Breast epithelium (tissue), 3 donors: ENCODE results near the gene GOLGB1.

ENCODE experiments used
- POLR2A ChIP-seq: fragments of 450-650 bp; IDR thresholded peaks from one replicate; pipeline ENCODE4 v1.6.1; 2016; ENCODE audit warnings: antibody characterized with exemption, mild to moderate bottlenecking, moderate library complexity
- TF ChIP-seq, protein P1 (sequence below), 3 donors: fragments of 450-650 bp; IDR thresholded peaks; one replicate each; pipeline ENCODE4 v1.5.1; 2016 to 2017; ENCODE audit warnings: antibody characterized with exemption in 3 of 3, mild to moderate bottlenecking in 3 of 3, moderate library complexity in 3 of 3

DNA sequence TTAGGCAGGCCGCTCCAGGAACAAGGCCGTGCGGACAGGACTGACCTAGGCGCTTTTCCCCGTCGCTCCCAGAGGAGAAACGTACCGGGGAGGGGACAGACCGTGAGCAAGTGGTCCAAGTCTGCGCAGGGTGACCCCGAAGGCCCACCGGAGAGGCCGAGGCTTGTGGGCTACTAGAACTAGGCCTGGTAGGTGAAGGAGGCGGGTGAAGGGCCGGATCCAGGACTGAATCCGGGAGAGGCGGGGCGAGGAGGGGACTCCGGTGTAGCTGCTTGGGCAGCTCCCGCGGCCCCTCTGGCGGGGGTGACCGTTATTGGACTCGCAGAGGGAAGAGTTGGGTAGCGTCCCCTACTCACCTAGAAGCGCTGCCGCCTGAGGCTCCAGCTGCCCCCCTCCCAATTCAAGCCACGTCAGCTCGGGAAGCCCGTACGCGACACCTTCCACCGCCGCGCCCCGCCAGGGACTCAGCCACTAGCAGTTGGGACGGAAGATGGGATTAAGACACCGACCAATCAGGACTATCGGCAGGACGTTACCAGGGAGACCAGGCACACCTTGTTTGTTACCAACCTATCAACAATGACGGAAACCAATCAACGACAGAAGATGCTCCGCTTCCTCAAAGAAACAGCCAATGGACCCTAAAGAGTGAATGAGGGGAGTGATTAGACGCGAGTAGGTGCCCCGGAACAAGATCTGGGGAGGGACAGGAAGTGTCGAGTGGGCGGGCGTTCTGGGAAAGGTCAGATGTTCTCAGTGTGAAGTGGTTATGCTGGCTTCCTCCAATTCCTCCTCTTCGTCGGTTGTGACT is at the start of gene GOLGB1:
- TF ChIP-seq POLR2A = peak; percentile 99
- TF ChIP-seq, protein P1, sequence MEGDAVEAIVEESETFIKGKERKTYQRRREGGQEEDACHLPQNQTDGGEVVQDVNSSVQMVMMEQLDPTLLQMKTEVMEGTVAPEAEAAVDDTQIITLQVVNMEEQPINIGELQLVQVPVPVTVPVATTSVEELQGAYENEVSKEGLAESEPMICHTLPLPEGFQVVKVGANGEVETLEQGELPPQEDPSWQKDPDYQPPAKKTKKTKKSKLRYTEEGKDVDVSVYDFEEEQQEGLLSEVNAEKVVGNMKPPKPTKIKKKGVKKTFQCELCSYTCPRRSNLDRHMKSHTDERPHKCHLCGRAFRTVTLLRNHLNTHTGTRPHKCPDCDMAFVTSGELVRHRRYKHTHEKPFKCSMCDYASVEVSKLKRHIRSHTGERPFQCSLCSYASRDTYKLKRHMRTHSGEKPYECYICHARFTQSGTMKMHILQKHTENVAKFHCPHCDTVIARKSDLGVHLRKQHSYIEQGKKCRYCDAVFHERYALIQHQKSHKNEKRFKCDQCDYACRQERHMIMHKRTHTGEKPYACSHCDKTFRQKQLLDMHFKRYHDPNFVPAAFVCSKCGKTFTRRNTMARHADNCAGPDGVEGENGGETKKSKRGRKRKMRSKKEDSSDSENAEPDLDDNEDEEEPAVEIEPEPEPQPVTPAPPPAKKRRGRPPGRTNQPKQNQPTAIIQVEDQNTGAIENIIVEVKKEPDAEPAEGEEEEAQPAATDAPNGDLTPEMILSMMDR (IDR thresholded peaks at IDR 0.05) = peak; percentile 15 to 37 (median 23)
